HTR-8/SVneo (cell line): ENCODE results near the gene CNP.
"Not testable (repeated sequence)": the region's sequence is repeated elsewhere in the genome, so short reads cannot be mapped to it uniquely, and the experiment has no call there.

ENCODE experiments used
- DNase-seq: peaks from one replicate; pipeline ENCODE4 v3.0.0; 2011; ENCODE audit warnings: low spot score, mixed read lengths; ENCODE audit not compliant: insufficient read length
- FAIRE-seq: peaks from 2 replicates; lab custom pipeline; 2011; peaks lifted over from hg19 to GRCh38; lab: Jason Lieb, UNC

CNP gene

DNA sequence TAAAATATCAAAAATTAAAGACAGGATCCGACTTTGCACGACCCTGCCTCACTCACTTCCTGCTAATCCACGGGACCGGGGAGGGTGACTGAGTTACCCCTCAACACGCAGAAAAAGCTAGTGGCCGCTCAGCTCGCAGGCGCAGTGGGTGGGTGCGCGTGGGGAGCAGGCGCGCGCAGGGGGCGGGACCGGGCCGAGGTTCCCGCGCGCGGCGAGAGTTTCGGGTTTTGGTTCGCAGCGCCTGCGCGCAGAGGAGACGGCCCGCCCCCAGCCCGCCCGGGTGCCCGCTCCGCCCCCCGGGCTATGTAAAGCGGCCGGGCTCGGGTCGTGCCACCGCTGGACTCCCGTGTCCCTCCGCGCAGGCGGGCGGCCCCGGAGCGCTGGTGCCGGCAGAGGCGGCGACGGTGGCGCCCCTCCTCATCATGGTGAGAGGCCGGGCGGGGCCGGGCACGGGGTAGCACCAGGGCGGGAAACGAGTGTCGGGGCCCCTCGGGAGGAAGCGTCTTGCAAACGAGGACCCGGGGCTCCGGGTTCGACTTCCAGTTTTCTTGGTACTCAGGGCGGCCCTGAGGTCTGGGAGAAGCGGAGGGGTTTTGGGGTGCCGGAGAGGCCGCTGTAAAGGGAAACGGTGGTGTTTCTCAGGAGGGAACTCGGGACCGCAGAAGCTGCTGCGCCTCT lies at the start of gene CNP:
CNP (plus strand) TSS at position 333 of the 678 bp plus-strand sequence; CDS start at position 423, 90 bp downstream.
- DNase-seq (peak; percentile 98), FAIRE-seq (peak; percentile 67)

DNA sequence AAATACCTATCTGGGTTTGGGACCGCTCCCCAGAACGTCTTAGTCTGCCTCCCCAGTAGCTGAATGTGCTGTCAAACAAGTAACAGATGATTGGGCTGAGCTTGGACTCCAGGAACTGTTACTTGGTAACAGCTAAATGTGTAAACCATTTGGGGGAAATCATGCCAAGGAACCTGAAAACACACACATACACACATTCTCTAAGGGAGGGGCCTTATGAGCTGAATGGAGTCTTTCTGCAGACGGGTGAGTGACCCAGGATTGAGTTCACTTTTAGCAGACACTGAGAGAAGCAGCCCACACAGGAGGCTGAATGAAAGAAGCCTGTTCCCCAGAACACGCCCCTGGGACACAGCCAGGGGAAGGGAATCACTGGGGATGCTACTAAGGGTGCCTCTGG lies 49.4 kb upstream of the CNP start:
- DNase-seq (no peak), FAIRE-seq (no peak)

DNA sequence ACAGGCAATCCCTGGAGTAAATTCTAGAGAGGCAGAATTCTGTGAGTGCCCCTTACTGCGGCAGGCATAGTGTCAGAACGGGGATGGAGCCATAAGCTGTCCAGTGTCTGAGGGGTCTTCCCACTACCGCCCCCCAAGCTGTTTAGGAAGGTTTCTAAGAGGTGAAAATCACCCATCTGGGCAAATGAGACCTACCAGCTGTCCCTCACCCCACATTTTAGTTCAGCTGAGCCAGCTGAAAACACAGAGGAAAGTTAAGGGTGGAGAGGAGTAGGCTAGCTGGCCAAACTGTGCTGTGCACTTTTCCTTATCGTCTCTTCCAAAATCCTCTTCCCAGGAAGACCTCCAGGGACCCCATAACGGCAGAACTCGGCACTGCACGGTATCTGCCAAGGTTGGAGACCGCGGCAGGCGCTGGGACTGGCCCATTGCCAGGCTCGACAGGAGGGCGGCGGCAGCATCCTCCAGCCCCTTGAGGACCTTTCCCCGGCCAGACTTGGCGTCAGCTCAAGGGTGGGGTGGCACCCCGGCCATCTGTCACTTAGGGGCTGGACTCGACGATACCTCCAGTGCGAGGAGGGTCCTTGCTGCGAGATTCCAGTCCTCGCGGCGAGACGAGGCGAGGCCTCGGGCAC lies 48.8 kb upstream of the CNP start:
- DNase-seq (peak; percentile 52), FAIRE-seq (peak; percentile 51)

DNA sequence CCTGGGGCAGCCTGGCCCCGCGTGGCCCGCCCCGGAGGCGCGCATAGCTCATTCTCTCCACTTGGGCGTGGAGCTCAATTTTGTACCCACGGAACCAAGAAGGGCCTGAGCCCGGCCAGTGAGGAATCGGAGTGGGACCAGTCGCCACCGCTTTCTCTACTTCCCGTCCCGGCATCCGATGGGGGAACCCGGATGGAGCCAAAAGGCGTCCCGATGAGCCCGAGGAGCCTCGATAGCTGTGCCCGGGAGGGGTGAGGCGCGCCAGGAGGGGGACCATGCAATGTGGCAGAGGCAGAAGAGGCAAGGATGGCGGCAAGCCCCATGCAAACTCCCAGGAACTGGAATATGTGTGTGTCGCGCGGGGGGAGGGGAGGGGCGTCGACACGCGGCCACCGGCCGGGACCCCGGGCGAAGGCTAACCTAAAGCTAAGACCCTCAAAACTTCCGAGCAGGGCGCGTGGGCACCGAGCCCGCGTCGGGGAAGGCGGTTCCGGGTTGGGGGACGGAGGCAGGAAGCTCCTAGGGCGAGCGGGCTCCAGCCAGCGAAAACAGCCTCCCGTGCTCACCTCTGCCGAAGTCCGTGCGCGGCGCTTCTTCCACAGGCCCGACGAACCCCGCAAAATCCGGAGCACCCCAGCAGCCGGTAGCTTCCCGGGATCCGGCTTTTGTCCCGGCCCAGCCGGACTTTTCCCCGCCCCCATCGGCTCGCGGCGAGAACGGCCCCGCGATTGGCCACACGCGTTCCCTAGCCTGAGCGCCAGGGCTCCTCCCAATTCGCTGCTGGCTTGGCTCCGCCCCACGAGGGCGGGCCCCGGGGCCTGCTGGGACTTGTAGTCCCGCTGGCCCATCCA lies 48.1 kb upstream of the CNP start, which contains the start of gene ACLY:
ACLY (minus strand) TSS at position 638 of the 851 bp plus-strand sequence. CDS start 5,078 bp downstream, outside the sequence.
- FAIRE-seq (no peak), DNase-seq (peak; percentile 59)

DNA sequence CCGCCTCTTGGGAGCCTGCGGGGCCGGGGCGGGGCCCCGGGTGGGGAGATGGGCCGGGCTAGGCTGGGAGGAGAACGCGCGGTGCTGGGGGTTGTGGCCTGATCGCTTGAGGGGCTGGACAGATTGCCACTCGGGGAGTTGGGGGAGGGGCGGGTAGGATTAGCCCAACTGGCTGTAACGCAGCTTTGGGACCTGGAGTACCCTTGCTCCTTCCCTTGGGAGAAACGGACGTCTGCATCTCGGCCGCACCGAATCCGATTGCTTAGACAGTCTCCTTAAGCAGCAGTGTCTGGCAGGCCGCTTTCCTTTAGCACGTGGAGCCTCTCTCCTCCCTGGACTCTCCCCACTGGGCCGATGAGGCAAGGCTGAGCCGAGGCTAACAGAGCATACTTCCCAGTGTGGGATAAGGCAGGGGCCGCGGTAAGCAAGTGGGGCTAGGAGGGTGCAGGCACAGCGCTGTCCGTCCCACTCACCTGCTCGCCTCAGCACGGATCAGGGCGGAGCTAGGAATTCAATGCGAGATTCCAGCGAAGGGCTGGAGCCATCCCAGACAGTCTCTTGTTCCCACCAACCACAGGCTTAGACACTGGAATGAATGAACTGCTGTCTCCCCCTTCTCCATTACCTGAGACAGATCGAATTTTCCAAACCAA lies 47.3 kb upstream of the CNP start:
- peak; percentile 99 for DNase-seq
- peak; percentile 83 for FAIRE-seq

DNA sequence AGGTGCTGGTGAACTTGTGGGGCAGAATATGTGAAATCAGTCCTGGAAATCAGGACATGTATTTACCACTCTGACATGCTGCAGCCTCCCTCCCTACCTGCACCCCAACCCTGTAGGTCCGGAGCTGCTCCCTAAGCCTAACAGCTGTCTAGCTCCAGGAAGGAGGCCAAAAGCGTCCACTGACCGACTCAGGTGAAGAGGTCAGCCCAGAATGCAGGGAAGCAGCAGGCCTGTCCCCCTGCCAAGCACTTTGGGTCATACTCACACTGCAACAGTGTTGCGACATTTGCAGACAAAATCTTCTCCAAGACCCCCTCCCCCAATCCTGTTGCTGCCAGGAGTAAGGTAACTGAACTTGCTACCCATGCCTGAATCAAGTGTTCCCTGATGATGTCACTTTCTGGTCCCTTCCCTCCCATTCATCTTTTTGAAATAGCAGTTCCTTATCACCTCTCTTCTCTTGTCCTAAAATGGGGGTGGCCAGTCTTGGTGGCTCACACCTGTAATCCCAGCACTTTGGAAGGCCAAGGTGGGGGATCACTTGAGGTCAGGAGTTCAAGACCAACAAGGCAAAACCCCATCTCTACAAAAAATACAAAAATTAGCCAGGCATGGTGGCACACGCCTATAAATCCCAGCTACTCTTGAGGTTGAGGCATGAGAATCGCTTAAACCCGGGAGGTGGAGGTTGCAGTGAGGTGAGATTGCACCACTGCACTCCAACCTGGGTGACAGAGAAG lies 46.6 kb upstream of the CNP start:
- DNase-seq: no peak
- no peak for FAIRE-seq

DNA sequence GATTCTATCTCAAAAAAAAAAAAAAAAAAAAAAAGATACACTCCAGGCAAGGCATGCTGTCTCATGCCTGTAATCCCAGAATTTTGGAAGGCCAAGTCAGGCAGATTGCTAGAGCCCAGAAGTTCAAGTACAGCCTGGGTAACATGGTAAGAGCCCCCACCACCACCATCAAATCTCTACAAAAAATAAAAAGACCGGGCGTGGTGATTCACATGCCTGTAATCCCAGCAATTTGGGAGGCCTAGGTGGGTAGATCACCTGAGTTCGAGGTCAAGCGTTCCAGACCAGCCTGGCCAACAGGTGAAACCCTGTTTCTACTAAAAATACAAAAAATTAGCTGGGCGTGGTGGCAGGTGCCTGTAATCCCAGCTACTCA lies 46.0 kb upstream of the CNP start:
- DNase-seq (no peak), FAIRE-seq (no peak)

DNA sequence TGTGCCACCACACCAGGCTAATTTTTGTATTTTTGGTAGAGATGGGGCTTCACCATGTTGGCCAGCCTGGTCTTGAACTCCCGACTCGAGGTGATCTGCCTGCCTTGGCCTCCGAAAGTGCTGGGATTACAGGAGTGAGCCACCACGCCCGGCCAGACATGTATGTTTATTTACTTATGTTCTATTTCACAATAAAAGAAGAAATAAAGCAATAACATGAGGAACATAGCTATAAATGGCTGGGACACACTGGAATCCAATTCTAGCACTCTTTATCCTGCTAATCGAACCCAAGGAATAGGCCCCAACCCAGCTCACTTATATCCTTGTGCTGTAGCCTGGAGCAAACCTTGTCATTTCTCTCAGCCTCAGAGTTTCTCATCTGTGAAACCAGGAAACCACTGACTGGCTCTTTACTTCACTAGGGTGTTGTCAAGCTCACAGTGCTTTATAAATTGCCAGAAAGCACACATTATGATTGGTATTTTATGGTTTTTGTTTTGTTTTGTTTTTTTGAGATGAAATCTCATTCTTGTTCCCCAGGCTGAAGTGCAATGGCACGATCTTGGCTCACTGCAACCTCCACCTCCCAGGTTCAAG lies 40.5 kb upstream of the CNP start:
- no peak for FAIRE-seq
- DNase-seq: no peak

DNA sequence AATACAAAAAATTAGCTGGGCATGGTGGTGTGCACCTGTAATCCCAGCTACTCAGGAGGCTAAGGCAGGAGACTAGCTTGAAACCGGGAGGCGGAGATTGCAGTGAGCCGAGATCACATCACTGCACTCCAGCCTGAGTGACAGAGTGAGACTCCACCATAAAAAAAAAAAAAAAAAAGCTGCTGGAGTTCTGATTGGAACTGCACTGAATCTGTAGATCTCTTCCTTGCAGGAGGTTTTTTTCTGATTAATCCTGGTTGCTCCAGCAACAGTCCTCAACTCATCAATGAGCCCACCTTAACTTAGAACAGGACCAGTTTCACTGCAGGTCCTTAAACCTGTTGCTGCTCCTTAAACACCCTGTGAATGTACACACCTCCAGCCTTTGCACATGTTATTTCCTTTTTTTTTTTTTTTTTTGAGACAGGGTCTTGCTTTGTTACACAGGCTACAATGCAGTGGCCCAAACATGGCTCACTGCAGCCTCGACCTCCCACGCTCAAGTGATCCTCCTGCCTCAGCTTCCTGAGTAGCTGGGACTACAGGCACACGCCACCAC lies 37.8 kb upstream of the CNP start:
- no peak for DNase-seq
- no peak for FAIRE-seq

DNA sequence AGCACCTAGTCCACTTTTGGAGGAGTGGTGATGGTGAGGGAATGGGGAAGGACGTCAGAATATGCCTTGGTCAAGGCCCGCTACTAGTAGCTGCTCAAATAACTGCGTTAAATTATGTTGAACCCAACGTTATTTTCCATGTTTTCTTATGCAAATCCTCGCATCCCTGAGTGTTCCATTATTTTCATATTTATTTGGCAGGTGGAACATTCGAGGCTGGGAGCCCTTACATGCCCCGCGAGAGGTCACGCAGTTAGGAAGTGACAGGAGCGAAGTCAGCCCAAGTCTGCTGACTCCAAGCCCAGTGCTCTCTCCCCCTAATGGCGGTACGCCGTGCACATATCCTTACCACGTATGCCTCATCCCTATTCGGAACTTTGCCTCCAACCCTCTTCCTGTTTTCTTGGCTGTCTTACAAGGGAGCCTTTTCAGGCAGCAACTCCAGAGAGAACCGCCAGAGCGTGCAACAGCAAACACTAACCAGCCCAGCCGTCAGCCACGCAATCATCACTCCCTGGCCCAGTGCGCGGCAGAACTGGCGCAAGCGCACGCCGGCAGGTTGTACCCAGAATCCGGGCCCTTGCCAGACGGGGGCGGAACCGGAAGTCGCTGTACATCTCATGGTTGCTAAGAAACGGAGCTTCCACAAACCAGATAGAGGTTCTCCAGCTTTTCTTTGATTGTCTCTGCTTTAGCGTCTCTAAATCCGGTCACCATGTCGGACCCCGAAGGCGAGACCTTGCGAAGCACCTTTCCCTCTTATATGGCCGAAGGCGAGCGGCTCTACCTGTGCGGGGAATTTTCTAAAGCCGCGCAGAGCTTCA lies 36.4 kb upstream of the CNP start, which contains the start of gene ODAD4:
ODAD4 (plus strand) TSS at position 609 of the 824 bp plus-strand sequence; CDS start at position 716, 107 bp downstream.
- FAIRE-seq (peak; percentile 93), DNase-seq (peak; percentile 99)

DNA sequence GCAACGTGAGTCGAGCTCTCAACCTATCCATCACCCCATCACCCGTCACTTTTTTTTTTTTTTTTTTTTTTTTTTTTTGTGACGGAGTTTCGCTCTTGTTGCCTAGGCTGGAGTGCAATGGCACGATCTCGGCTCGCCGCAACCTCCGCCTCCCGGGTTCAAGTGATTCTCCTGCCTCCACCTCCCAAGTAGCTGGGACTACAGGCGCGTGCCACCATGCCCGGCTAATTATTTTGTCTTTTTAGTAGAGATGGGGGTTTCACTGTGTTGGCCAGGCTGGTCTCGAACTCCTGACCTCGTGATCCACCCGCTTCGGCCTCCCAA lies 35.8 kb upstream of the CNP start:
- not testable (repeated sequence) for FAIRE-seq, DNase-seq

DNA sequence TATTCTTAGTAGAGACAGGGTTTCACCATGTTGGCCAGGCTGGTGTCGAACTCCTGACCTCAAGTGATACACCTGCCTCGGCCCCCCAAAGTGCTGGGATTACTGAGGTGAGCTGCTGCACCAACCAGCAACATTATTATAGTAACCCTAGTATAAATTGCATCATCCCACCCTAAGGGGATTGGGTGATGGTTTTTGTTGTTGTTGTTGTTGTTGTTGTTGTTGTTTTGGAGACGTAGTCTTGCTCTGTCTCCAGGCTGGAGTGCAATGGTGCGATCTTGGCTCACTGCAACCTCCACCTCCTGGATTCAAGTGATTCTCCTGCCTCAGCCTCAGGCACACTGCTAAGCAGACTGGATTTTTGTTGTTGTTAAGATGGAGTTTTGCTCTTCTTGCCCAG lies 34.9 kb upstream of the CNP start:
- not testable (repeated sequence) for FAIRE-seq, DNase-seq

DNA sequence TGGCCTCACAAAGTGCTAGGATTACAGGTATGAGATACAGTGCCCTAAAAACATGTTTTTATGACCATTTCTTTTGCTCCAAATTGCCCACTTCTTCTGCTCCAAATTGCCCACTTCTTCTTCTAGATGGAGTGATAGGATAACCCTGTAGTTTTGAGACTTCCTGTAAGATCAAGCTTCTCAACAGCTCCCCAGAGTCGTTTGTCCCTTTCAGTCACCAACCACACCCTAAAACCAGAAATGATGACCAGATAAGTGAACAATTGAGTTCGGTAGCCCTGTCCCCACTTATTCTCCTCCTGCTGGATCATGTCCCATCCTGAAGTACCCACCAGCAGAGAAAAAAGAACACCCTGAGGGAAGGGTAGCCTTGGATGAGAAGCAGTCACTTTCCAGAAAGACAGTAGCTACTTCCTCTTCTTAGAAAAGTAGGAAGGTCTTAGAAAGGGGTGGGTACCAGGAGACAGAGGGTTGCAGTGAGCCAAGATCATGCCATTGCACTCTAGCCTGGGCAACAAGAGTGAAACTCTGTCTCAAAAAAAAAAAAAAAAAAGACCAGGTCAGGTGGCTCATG lies 33.7 kb upstream of the CNP start:
- FAIRE-seq: no peak
- DNase-seq: no peak

DNA sequence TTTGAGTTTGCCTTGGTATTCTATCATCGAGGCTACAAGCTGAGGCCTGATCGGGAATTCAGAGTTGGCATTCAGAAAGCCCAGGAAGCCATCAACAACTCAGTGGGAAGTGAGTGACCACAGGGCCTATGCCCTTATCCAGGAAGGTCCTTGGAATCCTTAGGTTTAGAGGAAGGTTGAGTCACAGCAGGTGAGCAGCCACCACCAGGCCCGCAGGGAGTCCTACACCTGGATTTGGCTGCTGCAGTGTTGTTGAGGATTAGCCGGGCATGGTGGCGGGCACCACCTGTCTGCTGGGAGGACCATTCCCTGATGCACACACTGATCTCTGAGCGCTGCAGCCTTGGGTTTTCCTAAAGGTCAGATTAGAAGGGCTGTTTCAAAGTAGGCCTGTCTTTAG lies 31.0 kb upstream of the CNP start:
- DNase-seq (no peak), FAIRE-seq (no peak)

DNA sequence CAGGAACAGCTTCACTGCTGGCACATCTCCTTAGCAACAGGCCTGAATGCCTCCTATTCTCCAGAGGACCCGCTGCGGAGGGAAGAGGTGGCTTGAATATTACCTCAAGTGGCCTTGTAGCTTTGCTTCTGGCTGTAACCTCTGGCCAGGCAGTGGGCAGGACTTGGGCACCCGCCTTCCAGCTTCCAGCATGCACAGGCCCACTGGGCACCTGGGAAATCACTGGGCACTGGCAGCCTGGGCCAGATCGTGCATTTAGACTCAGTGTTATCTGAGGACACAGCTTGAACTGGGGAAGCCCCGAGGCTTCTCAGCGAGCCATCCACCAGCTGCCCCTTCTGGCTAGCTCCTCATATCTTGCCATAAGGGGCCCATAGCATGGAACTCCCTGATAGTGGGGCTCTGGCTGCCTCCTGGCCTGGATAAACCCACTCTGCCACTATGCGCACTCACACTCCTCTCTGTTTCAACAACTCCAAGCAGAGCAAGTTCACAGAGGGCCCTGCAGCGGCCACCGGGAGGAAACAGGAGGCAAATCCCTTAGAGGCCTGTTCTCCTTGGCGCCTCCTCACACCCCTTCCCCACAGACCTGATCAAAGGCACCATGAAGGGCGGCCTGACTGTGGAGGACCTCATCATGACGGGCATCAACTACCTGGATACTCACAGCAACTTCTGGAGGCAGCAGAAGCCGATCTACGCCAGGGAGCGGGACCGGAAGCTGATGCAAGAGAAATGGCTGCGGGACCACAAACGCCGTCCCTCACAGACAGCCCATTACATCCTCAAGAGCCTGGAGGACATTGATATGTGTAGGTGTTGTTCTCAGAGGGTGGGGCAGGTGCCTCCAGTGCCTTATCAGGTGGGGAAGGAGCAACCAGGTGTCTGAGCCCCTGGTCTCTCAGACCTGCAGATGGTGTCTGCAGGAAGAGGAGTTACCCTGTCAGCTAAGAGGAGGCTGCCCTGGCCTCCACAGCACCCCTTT lies 28.3 kb upstream of the CNP start:
- FAIRE-seq: no peak
- DNase-seq: no peak

DNA sequence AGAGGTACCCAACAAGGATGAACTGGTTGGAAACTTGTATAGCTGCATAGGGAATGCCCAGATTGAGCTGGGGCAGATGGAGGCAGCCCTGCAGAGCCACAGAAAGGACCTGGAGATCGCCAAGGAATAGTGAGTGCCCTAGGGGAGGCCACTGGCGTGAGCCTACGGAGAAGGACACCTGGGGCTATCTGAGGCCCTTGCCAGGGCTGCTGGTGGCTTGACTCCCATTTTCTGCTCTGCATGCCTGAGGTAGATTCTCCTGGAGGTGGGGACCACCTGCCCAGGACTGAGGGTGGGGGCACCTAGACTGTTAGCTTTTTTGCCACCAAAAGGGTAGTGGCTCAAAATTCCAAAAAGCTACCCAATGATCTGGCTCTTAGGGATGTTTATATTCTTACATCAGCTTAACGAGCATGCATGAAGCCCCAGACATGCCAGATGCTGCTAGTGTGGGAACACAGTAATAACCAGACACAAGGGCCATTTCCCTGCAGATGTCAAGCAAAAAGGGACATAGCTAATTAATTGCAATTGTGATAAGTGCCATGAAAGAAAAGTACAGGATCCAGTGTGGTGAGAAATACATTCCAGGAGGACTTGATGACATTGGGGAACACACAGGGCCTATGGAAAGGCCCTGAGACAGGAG lies 27.4 kb upstream of the CNP start:
- no peak for DNase-seq
- no peak for FAIRE-seq
